ENCODE data around the gene PZP. TPM values are rescaled to one million over a fixed set of nuclear protein-coding genes. Genes with fewer than 3 reads are reported as not detected.

Gene PZP
- total and polyA plus RNA-seq, 2 of the 13 experiments (the other 11 are each of a cell fraction or from before 2014, with no cell fraction given): 0.07 to 0.89 TPM

GRCh38 chr12:9256758-9257405, 48.7 kb upstream of the PZP start:
- H3K4me1 ChIP-seq (ENCODE audit: insufficient read depth, low read length): peaks cover 25% of the 10 kb centered on the region
- H4K20me1 ChIP-seq (ENCODE audit: insufficient read depth, low read length): no peaks in the 10 kb centered on the region
- DNase-seq (ENCODE audit: low spot score) (no peak), ATAC-seq (no peak), FAIRE-seq (no peak)
- BruUV-seq (replicated peaks): no TSS peak
- H3K4me3 ChIP-seq (replicated peaks in 1 of 3; ENCODE audit: insufficient read depth in 1 of 3, low read depth in 2 of 3, low read length in 3 of 3): no peak overlapping the region
- no peaks in the 10 kb centered on the region for H3K27me3 ChIP-seq (ENCODE audit: control insufficient read depth in 1 of 2, insufficient read depth in 2 of 2, low read length in 2 of 2)
- ChIA-PET CTCF (ENCODE audit: low intra/inter-chr PET ratio, low total read pairs) (no interaction called here), POLR2A (interaction anchor here (1.2 kb wide), 1 partner anchor 141 kb away, joined by 3 read pairs; the partner anchor contains the start of gene A2M)
- no peak overlapping the region for H3K9ac ChIP-seq (ENCODE audit: insufficient read depth, low read depth, low read length)
- in situ Hi-C loops (cut with HindIII; ENCODE audit: extremely low pct_ligation_motif_present, low pct_unique_long_range_greater_than_20kb) (no loop called here), intact Hi-C loops (cut with micrococcal nuclease; ENCODE audit: unreplicated experiment) (loop anchor here (10.0 kb wide), 1 partner anchor 142 kb away; the partner anchor contains the start of gene A2M)
- no peaks in the 10 kb centered on the region for H3K36me3 ChIP-seq (replicated peaks in 1 of 2; ENCODE audit: control insufficient read depth in 1 of 2, insufficient read depth in 2 of 2, low read length in 2 of 2)
- H3K27ac ChIP-seq (ENCODE audit: extremely low read length, insufficient read depth, low read length): no peak overlapping the region
- H3K79me2 ChIP-seq (ENCODE audit: insufficient read depth, low read length): no peaks in the 10 kb centered on the region
- H3K4me2 ChIP-seq (ENCODE audit: low read depth, low read length): no peak overlapping the region
- no peak overlapping the region for H2AFZ ChIP-seq (ENCODE audit: low read length)
- WGBS (ENCODE audit: low lambda C conversion rate): 35% methylated on average over 1 of the region's 1 CpG
- TF ChIP-seq THAP9 (CRISPR knock-in tag; IDR thresholded peaks at IDR 0.05; ENCODE audit: borderline replicate concordance): no peak
- peak; percentile 51 to 78 for TF ChIP-seq MAFK (conservative IDR thresholded peaks at IDR 0.05 in 1 of 2, IDR thresholded peaks at IDR 0.05 in 1 of 2; ENCODE audit: low read length in 2 of 2)
- peak; percentile 55; the same call in 1 of the 2 replicates for TF ChIP-seq MAFF (IDR thresholded peaks at IDR 0.05; ENCODE audit: low read depth, low read length)
- no peaks in the 10 kb centered on the region for H3K9me3 ChIP-seq (ENCODE audit: low read length)

- Histone ChIP-seq H3K9me3 (ENCODE audit: low read length) (no peaks in the 10 kb centered on the region), H3K4me1 (ENCODE audit: insufficient read depth, low read length) (peaks cover 30% of the 10 kb centered on the region), H3K79me2 (ENCODE audit: insufficient read depth, low read length) (no peaks in the 10 kb centered on the region), H3K4me2 (ENCODE audit: low read depth, low read length) (no peak overlapping the region), H3K36me3 (replicated peaks in 1 of 2; ENCODE audit: control insufficient read depth in 1 of 2, insufficient read depth in 2 of 2, low read length in 2 of 2) (no peaks in the 10 kb centered on the region), H4K20me1 (ENCODE audit: insufficient read depth, low read length) (no peaks in the 10 kb centered on the region), H3K27ac (ENCODE audit: extremely low read length, insufficient read depth, low read length) (no peak overlapping the region), H3K9ac (ENCODE audit: insufficient read depth, low read depth, low read length) (no peak overlapping the region), H3K4me3 (replicated peaks in 1 of 3; ENCODE audit: insufficient read depth in 1 of 3, low read depth in 2 of 3, low read length in 3 of 3) (no peak overlapping the region), H3K27me3 (ENCODE audit: control insufficient read depth in 1 of 2, insufficient read depth in 2 of 2, low read length in 2 of 2) (no peaks in the 10 kb centered on the region), H2AFZ (ENCODE audit: low read length) (no peak overlapping the region)
- DNase-seq (ENCODE audit: low spot score) (no peak), ATAC-seq (no peak), FAIRE-seq (peak; percentile 4)
- CTCF ChIA-PET (ENCODE audit: low intra/inter-chr PET ratio, low total read pairs): no interaction called here
- POLR2A ChIA-PET: interaction anchor here (1.2 kb wide), 1 partner anchor 140 kb away, joined by 3 read pairs; the partner anchor contains the start of gene A2M
- in situ Hi-C loops (cut with HindIII; ENCODE audit: extremely low pct_ligation_motif_present, low pct_unique_long_range_greater_than_20kb) (no loop called here), intact Hi-C loops (cut with micrococcal nuclease; ENCODE audit: unreplicated experiment) (loop anchor here (10.0 kb wide), 1 partner anchor 142 kb away; the partner anchor contains the start of gene A2M)
- BruUV-seq (replicated peaks): no TSS peak
- TF ChIP-seq ZSCAN29 (CRISPR knock-in tag; conservative IDR thresholded peaks at IDR 0.05) (no peak), KDM4B (CRISPR knock-in tag; IDR thresholded peaks at IDR 0.05) (no peak), POLR2G (IDR thresholded peaks at IDR 0.05; ENCODE audit: low read depth, low read length) (no peak), FUBP1 (CRISPR knock-in tag; IDR thresholded peaks at IDR 0.05; ENCODE audit: borderline replicate concordance) (no peak)
- TF ChIP-seq, protein P1, sequence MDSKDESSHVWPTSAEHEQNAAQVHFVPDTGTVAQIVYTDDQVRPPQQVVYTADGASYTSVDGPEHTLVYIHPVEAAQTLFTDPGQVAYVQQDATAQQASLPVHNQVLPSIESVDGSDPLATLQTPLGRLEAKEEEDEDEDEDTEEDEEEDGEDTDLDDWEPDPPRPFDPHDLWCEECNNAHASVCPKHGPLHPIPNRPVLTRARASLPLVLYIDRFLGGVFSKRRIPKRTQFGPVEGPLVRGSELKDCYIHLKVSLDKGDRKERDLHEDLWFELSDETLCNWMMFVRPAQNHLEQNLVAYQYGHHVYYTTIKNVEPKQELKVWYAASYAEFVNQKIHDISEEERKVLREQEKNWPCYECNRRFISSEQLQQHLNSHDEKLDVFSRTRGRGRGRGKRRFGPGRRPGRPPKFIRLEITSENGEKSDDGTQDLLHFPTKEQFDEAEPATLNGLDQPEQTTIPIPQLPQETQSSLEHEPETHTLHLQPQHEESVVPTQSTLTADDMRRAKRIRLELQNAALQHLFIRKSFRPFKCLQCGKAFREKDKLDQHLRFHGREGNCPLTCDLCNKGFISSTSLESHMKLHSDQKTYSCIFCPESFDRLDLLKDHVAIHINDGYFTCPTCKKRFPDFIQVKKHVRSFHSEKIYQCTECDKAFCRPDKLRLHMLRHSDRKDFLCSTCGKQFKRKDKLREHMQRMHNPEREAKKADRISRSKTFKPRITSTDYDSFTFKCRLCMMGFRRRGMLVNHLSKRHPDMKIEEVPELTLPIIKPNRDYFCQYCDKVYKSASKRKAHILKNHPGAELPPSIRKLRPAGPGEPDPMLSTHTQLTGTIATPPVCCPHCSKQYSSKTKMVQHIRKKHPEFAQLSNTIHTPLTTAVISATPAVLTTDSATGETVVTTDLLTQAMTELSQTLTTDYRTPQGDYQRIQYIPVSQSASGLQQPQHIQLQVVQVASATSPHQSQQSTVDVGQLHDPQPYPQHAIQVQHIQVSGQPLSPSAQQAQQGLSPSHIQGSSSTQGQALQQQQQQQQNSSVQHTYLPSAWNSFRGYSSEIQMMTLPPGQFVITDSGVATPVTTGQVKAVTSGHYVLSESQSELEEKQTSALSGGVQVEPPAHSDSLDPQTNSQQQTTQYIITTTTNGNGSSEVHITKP (CRISPR knock-in tag; IDR thresholded peaks at IDR 0.05; ENCODE audit: low read depth): no peak
These were observed 48.1 kb upstream of the PZP start for GRCh38 chr12:9256341-9256740.
